Measurements from ENCODE around the gene VTN. TPM values are rescaled to one million over a fixed set of nuclear protein-coding genes. Genes with fewer than 3 reads are reported as not detected.

VTN gene
- total and polyA plus RNA-seq, 2 donors (not counting 3 experiments of a cell fraction or from before 2014, with no cell fraction given): 1.1 TPM; not detected in 1

GRCh38 chr17:28390984-28391383 is 20.9 kb upstream of the VTN start:
- no peaks in the 10 kb centered on the region for H3K27me3 ChIP-seq (ENCODE audit: control insufficient read depth in 2 of 2, insufficient read depth in 2 of 2, low read length in 2 of 2)
- H3K27ac ChIP-seq (ENCODE audit: insufficient read depth, low read depth, low read length): no peak overlapping the region
- no peaks in the 10 kb centered on the region for H4K20me1 ChIP-seq (replicated peaks; ENCODE audit: control insufficient read depth, extremely low read depth, insufficient read depth, low read length)
- TF ChIP-seq JUN (IDR thresholded peaks at IDR 0.05; ENCODE audit: borderline replicate concordance, insufficient read depth, insufficient read length, low read depth): no peak
- TF ChIP-seq POLR2A (IDR thresholded peaks at IDR 0.05; ENCODE audit: low read depth, low read length): no peak
- TF ChIP-seq FOS (IDR thresholded peaks at IDR 0.05; ENCODE audit: borderline replicate concordance, insufficient read depth, low read length): no peak
- no peak for TF ChIP-seq MYC (IDR thresholded peaks at IDR 0.05; ENCODE audit: low read depth, low read length)
- H3K9me1 ChIP-seq (replicated peaks; ENCODE audit: control insufficient read depth, extremely low read depth, insufficient read depth, low read length): no peaks in the 10 kb centered on the region
- dilution Hi-C loops (cut with MboI; ENCODE audit: extremely low pct_ligation_motif_present, low sequenced_read_pairs) (no loop called here), intact Hi-C loops (cut with micrococcal nuclease) (no loop called here)
- no peak overlapping the region for H3K4me2 ChIP-seq (ENCODE audit: insufficient read depth, low read length)
- H3K79me2 ChIP-seq (ENCODE audit: control insufficient read depth, insufficient read depth, low read length): no peaks in the 10 kb centered on the region
- H2AFZ ChIP-seq (ENCODE audit: low read depth, low read length): no peak overlapping the region
- BruUV-seq (replicated peaks): no TSS peak
- FAIRE-seq (no peak), DNase-seq (ENCODE audit: low read depth, low spot score) (no peak)
- H3K4me1 ChIP-seq (ENCODE audit: control insufficient read depth, extremely low read depth, insufficient read depth, low read length): peaks cover 4% of the 10 kb centered on the region
- ChIA-PET POLR2A (no interaction called here), CTCF (interaction anchor here (1.9 kb wide), 1 partner anchor 25 kb away, joined by 11 read pairs; no protein-coding TSS in a partner anchor)
- no peak overlapping the region for H3K9ac ChIP-seq (replicated peaks; ENCODE audit: extremely low read depth, insufficient read depth, low read length)
- H3K4me3 ChIP-seq (replicated peaks in 1 of 3; ENCODE audit: insufficient read depth in 1 of 3, low read depth in 1 of 3, low read length in 3 of 3): no peak overlapping the region
- no peaks in the 10 kb centered on the region for H3K9me3 ChIP-seq (replicated peaks; ENCODE audit: control insufficient read depth, insufficient read depth, low read length)
- H3K36me3 ChIP-seq (ENCODE audit: control insufficient read depth in 2 of 2, extremely low read depth in 1 of 2, insufficient read depth in 2 of 2, low read length in 2 of 2): peaks cover 0 to 2% of the 10 kb centered on the region in 2 experiments

GRCh38 chr17:28390563-28390962 is 20.5 kb upstream of the VTN start:
- H4K20me1 ChIP-seq (replicated peaks; ENCODE audit: control insufficient read depth, extremely low read depth, insufficient read depth, low read length): no peaks in the 10 kb centered on the region
- no peak overlapping the region for H3K9ac ChIP-seq (replicated peaks; ENCODE audit: extremely low read depth, insufficient read depth, low read length)
- H2AFZ ChIP-seq (ENCODE audit: low read depth, low read length): no peak overlapping the region
- H3K27ac ChIP-seq (ENCODE audit: insufficient read depth, low read depth, low read length): no peak overlapping the region
- no peaks in the 10 kb centered on the region for H3K9me3 ChIP-seq (replicated peaks; ENCODE audit: control insufficient read depth, insufficient read depth, low read length)
- DNase-seq (ENCODE audit: low read depth, low spot score) (no peak), FAIRE-seq (no peak)
- H3K36me3 ChIP-seq (ENCODE audit: control insufficient read depth in 2 of 2, extremely low read depth in 1 of 2, insufficient read depth in 2 of 2, low read length in 2 of 2): peaks cover 0 to 2% of the 10 kb centered on the region in 2 experiments
- peaks cover 4% of the 10 kb centered on the region for H3K4me1 ChIP-seq (ENCODE audit: control insufficient read depth, extremely low read depth, insufficient read depth, low read length)
- H3K9me1 ChIP-seq (replicated peaks; ENCODE audit: control insufficient read depth, extremely low read depth, insufficient read depth, low read length): no peaks in the 10 kb centered on the region
- H3K4me3 ChIP-seq (replicated peaks in 1 of 3; ENCODE audit: insufficient read depth in 1 of 3, low read depth in 1 of 3, low read length in 3 of 3): no peak overlapping the region
- CTCF ChIA-PET: interaction anchor here (1.9 kb wide), 1 partner anchor 25 kb away, joined by 11 read pairs; no protein-coding TSS in a partner anchor
- no peak for TF ChIP-seq MAX (IDR thresholded peaks at IDR 0.05; ENCODE audit: insufficient read depth, insufficient read length)
- TF ChIP-seq FOS (IDR thresholded peaks at IDR 0.05; ENCODE audit: borderline replicate concordance, insufficient read depth, low read length): no peak
- TF ChIP-seq MYC (IDR thresholded peaks at IDR 0.05; ENCODE audit: low read depth, low read length): no peak
- no peak for TF ChIP-seq POLR2AphosphoS5 (IDR thresholded peaks at IDR 0.05; ENCODE audit: insufficient read depth, low read depth, low read length)
- TF ChIP-seq JUN (IDR thresholded peaks at IDR 0.05; ENCODE audit: borderline replicate concordance, insufficient read depth, insufficient read length, low read depth): no peak
- no peak for TF ChIP-seq GATA2 (IDR thresholded peaks at IDR 0.05; ENCODE audit: insufficient read depth, insufficient read length, low read depth, low read length)
- no peak for TF ChIP-seq POLR2A (IDR thresholded peaks at IDR 0.05; ENCODE audit: low read depth, low read length)
- TF ChIP-seq, protein P1, sequence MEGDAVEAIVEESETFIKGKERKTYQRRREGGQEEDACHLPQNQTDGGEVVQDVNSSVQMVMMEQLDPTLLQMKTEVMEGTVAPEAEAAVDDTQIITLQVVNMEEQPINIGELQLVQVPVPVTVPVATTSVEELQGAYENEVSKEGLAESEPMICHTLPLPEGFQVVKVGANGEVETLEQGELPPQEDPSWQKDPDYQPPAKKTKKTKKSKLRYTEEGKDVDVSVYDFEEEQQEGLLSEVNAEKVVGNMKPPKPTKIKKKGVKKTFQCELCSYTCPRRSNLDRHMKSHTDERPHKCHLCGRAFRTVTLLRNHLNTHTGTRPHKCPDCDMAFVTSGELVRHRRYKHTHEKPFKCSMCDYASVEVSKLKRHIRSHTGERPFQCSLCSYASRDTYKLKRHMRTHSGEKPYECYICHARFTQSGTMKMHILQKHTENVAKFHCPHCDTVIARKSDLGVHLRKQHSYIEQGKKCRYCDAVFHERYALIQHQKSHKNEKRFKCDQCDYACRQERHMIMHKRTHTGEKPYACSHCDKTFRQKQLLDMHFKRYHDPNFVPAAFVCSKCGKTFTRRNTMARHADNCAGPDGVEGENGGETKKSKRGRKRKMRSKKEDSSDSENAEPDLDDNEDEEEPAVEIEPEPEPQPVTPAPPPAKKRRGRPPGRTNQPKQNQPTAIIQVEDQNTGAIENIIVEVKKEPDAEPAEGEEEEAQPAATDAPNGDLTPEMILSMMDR (IDR thresholded peaks at IDR 0.05; ENCODE audit: extremely low read depth in 1 of 2, insufficient read depth in 1 of 2, low read depth in 1 of 2, low read length in 2 of 2): no peak
- no peak for TF ChIP-seq EZH2 (IDR thresholded peaks at IDR 0.05; ENCODE audit: borderline replicate concordance, low read depth, low read length, severe bottlenecking)
- POLR2A ChIA-PET: no interaction called here
- H3K79me2 ChIP-seq (ENCODE audit: control insufficient read depth, insufficient read depth, low read length): no peaks in the 10 kb centered on the region
- dilution Hi-C loops (cut with MboI; ENCODE audit: extremely low pct_ligation_motif_present, low sequenced_read_pairs): no loop called here
- no peaks in the 10 kb centered on the region for H3K27me3 ChIP-seq (ENCODE audit: control insufficient read depth in 2 of 2, insufficient read depth in 2 of 2, low read length in 2 of 2)
- no TSS peak for BruUV-seq (replicated peaks)
- intact Hi-C loops (cut with micrococcal nuclease): no loop called here
- no peak overlapping the region for H3K4me2 ChIP-seq (ENCODE audit: insufficient read depth, low read length)

Data from endothelial cell of umbilical vein (primary cell).